Measurements from ENCODE around the gene PSME2. TPM values are rescaled to one million over a fixed set of nuclear protein-coding genes. Genes with fewer than 3 reads are reported as not detected.

Gene PSME2
- total and polyA plus RNA-seq, 2 of the 13 experiments (the other 11 are each of a cell fraction or from before 2014, with no cell fraction given) = 332 to 716 TPM

DNA sequence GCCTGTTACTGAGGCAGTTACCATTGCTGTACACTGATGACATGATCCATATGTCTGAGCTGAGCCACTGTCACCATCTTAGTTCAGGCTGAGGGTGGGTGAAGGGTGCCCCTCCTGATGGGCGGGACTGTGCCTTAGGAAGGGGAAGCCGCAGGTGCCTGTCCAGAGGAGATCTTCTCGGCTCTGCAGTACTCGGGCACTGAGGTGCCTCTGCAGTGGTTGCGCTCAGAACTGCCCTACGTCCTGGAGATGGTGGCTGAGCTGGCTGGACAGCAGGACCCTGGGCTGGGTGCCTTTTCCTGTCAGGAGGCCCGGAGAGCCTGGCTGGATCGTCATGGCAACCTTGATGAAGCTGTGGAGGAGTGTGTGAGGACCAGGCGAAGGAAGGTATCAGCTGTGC, 4.6 kb upstream of the PSME2 start (continued):
- no peak for TF ChIP-seq PAWR (CRISPR knock-in tag; IDR thresholded peaks at IDR 0.05; ENCODE audit: borderline replicate concordance)
- TF ChIP-seq EED (CRISPR knock-in tag; IDR thresholded peaks at IDR 0.05) = peak; percentile 74; the same call in 1 of the 2 replicates
- TF ChIP-seq YEATS2 (CRISPR knock-in tag; IDR thresholded peaks at IDR 0.05; ENCODE audit: borderline replicate concordance) = no peak
- TF ChIP-seq SP5 (CRISPR knock-in tag; IDR thresholded peaks at IDR 0.05; ENCODE audit: borderline replicate concordance, low read depth) = no peak

DNA sequence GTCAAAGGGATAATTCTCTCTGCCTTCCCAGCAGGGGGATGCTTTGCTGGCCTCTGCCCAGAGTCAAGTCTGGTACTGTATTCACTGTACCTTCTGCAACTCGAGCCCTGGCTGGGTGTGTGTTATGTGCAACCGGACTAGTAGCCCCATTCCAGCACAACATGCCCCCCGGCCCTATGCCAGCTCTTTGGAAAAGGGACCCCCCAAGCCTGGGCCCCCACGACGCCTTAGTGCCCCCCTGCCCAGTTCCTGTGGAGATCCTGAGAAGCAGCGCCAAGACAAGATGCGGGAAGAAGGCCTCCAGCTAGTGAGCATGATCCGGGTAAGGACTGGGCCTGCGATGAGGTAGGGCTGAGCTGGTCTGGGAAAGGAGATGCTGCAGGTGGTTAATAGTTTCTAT, 4.2 kb upstream of the PSME2 start:
- intact Hi-C loops (cut with micrococcal nuclease; ENCODE audit: unreplicated experiment) (no loop called here), in situ Hi-C loops (cut with HindIII; ENCODE audit: extremely low pct_ligation_motif_present, low pct_unique_long_range_greater_than_20kb) (no loop called here)
- peaks cover 26% of the 10 kb centered on the region for H3K4me1 ChIP-seq (ENCODE audit: insufficient read depth, low read length)
- peaks cover 0 to 3% of the 10 kb centered on the region in 2 experiments; a peak in 1 of 5 replicates for H3K27me3 ChIP-seq (ENCODE audit: control insufficient read depth in 1 of 2, insufficient read depth in 2 of 2, low read length in 2 of 2)
- 96% methylated on average over 9 of the region's 9 CpGs for WGBS (ENCODE audit: low lambda C conversion rate)
- no peak overlapping the region for H3K4me2 ChIP-seq (ENCODE audit: low read depth, low read length)
- no TSS peak for BruUV-seq (replicated peaks)
- H3K27ac ChIP-seq (ENCODE audit: extremely low read length, insufficient read depth, low read length) = no peak overlapping the region
- peaks cover 29% of the 10 kb centered on the region for H3K79me2 ChIP-seq (ENCODE audit: insufficient read depth, low read length)
- H2AFZ ChIP-seq (ENCODE audit: low read length) = no peak overlapping the region
- no peak overlapping the region for H3K9ac ChIP-seq (ENCODE audit: insufficient read depth, low read depth, low read length)
- H4K20me1 ChIP-seq (ENCODE audit: insufficient read depth, low read length) = peaks cover 7% of the 10 kb centered on the region
- no peak for DNase-seq (ENCODE audit: low spot score)
- TF ChIP-seq, protein P1, sequence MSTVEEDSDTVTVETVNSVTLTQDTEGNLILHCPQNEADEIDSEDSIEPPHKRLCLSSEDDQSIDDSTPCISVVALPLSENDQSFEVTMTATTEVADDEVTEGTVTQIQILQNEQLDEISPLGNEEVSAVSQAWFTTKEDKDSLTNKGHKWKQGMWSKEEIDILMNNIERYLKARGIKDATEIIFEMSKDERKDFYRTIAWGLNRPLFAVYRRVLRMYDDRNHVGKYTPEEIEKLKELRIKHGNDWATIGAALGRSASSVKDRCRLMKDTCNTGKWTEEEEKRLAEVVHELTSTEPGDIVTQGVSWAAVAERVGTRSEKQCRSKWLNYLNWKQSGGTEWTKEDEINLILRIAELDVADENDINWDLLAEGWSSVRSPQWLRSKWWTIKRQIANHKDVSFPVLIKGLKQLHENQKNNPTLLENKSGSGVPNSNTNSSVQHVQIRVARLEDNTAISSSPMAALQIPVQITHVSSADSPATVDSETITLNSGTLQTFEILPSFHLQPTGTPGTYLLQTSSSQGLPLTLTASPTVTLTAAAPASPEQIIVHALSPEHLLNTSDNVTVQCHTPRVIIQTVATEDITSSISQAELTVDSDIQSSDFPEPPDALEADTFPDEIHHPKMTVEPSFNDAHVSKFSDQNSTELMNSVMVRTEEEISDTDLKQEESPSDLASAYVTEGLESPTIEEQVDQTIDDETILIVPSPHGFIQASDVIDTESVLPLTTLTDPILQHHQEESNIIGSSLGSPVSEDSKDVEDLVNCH (CRISPR knock-in tag; IDR thresholded peaks at IDR 0.05) = no peak
- TF ChIP-seq HES4 (CRISPR knock-in tag; IDR thresholded peaks at IDR 0.05; ENCODE audit: borderline replicate concordance) (no peak), SMAD1 (CRISPR knock-in tag; IDR thresholded peaks at IDR 0.05; ENCODE audit: borderline replicate concordance, low read depth) (no peak), CENPX (CRISPR knock-in tag; IDR thresholded peaks at IDR 0.05) (no peak), HOXD1 (CRISPR knock-in tag; IDR thresholded peaks at IDR 0.05) (no peak), ZNF160 (CRISPR knock-in tag; IDR thresholded peaks at IDR 0.05) (no peak), MTA1 (CRISPR knock-in tag; IDR thresholded peaks at IDR 0.05; ENCODE audit: borderline replicate concordance) (0 out of 2 replicates have a peak, but pooled peaks have one; percentile 0), ZNF567 (CRISPR knock-in tag; IDR thresholded peaks at IDR 0.05; ENCODE audit: borderline replicate concordance) (no peak)
- TF ChIP-seq, protein P2, sequence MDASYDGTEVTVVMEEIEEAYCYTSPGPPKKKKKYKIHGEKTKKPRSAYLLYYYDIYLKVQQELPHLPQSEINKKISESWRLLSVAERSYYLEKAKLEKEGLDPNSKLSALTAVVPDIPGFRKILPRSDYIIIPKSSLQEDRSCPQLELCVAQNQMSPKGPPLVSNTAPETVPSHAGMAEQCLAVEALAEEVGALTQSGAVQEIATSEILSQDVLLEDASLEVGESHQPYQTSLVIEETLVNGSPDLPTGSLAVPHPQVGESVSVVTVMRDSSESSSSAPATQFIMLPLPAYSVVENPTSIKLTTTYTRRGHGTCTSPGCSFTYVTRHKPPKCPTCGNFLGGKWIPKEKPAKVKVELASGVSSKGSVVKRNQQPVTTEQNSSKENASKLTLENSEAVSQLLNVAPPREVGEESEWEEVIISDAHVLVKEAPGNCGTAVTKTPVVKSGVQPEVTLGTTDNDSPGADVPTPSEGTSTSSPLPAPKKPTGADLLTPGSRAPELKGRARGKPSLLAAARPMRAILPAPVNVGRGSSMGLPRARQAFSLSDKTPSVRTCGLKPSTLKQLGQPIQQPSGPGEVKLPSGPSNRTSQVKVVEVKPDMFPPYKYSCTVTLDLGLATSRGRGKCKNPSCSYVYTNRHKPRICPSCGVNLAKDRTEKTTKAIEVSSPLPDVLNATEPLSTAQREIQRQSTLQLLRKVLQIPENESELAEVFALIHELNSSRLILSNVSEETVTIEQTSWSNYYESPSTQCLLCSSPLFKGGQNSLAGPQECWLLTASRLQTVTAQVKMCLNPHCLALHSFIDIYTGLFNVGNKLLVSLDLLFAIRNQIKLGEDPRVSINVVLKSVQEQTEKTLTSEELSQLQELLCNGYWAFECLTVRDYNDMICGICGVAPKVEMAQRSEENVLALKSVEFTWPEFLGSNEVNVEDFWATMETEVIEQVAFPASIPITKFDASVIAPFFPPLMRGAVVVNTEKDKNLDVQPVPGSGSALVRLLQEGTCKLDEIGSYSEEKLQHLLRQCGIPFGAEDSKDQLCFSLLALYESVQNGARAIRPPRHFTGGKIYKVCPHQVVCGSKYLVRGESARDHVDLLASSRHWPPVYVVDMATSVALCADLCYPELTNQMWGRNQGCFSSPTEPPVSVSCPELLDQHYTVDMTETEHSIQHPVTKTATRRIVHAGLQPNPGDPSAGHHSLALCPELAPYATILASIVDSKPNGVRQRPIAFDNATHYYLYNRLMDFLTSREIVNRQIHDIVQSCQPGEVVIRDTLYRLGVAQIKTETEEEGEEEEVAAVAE (CRISPR knock-in tag; IDR thresholded peaks at IDR 0.05; ENCODE audit: borderline replicate concordance) = no peak
- POLR2A ChIA-PET = interaction anchor here (4.5 to 11.8 kb wide), 4 partner anchors 8 to 56 kb away, joined by 22 to 233 read pairs (median 194); partner anchors contain the start of genes DCAF11, EMC9, IRF9 and NRL
- H3K36me3 ChIP-seq (replicated peaks in 1 of 2; ENCODE audit: control insufficient read depth in 1 of 2, insufficient read depth in 2 of 2, low read length in 2 of 2) = peaks cover 41 to 49% of the 10 kb centered on the region in 2 experiments
- FAIRE-seq = no peak
- H3K9me3 ChIP-seq (ENCODE audit: low read length) = no peaks in the 10 kb centered on the region
- no peak for ATAC-seq
- H3K4me3 ChIP-seq (replicated peaks in 1 of 3; ENCODE audit: insufficient read depth in 1 of 3, low read depth in 2 of 3, low read length in 3 of 3) = no peak overlapping the region
- CTCF ChIA-PET (ENCODE audit: low intra/inter-chr PET ratio, low total read pairs) = no interaction called here
